ENCODE results near the gene PTPRG. TPM values are rescaled to one million over a fixed set of nuclear protein-coding genes. Genes with fewer than 3 reads are reported as not detected.

Gene PTPRG
- polyA plus RNA-seq, 3 donors = not detected

- no peak for DNase-seq
- H3K4me3 ChIP-seq (replicated peaks in 1 of 3; ENCODE audit: low read depth in 2 of 3, low read length in 3 of 3) = no peak overlapping the region
- TF ChIP-seq CTCF (IDR thresholded peaks at IDR 0.05) = no peak
- no peak overlapping the region for H3K27ac ChIP-seq (ENCODE audit: low read depth in 1 of 2, low read length in 2 of 2)
- intact Hi-C loops (cut with micrococcal nuclease) = no loop called here
- no peaks in the 10 kb centered on the region for H3K36me3 ChIP-seq (replicated peaks in 1 of 2; ENCODE audit: control insufficient read depth in 1 of 2, insufficient read depth in 2 of 2, low read length in 2 of 2)
- no peak overlapping the region for H3K4me2 ChIP-seq (replicated peaks; ENCODE audit: extremely low read depth, low read length, poor library complexity, severe bottlenecking)
- peaks cover 0 to 6% (median 3%) of the 10 kb centered on the region in 7 donors for H3K9me3 Mint-ChIP-seq
- no peak overlapping the region for H3K27ac Mint-ChIP-seq
- no peak overlapping the region for H3K4me3 Mint-ChIP-seq
- no peaks in the 10 kb centered on the region for H3K9me3 ChIP-seq (replicated peaks in 1 of 2; ENCODE audit: control insufficient read depth in 1 of 2, insufficient read depth in 1 of 2, low read length in 2 of 2)
- H3K9ac ChIP-seq (ENCODE audit: insufficient read depth, low read length, poor library complexity, severe bottlenecking) = no peak overlapping the region
- WGBS (ENCODE audit: insufficient coverage) = 95% methylated on average over 3 of the region's 4 CpGs
- no peaks in the 10 kb centered on the region for H3K36me3 Mint-ChIP-seq
- no peak overlapping the region for H2AFZ ChIP-seq (ENCODE audit: insufficient read depth, low read depth, low read length, poor library complexity, severe bottlenecking)
- H3K27me3 ChIP-seq (ENCODE audit: control insufficient read depth in 2 of 2, insufficient read depth in 2 of 2, low read length in 2 of 2) = no peaks in the 10 kb centered on the region
- no peaks in the 10 kb centered on the region for H3K4me1 Mint-ChIP-seq
- H3K4me1 ChIP-seq (ENCODE audit: control insufficient read depth in 1 of 2, insufficient read depth in 2 of 2, low read length in 2 of 2) = no peaks in the 10 kb centered on the region
- H3K27me3 Mint-ChIP-seq (ENCODE audit: low read depth in 3 of 3) = peaks cover 0 to 2% (median 1%) of the 10 kb centered on the region in 3 donors
- no peaks in the 10 kb centered on the region for H3K79me2 ChIP-seq (ENCODE audit: insufficient read depth, low read length)
- H4K20me1 ChIP-seq (ENCODE audit: insufficient read depth, low read length) = no peaks in the 10 kb centered on the region
Measured at GRCh38 chr3:61615643-61616042, 54.3 kb downstream of the PTPRG start.

GRCh38 chr3:61616586-61616985, 55.2 kb downstream of the PTPRG start:
- peaks cover 0 to 6% (median 2%) of the 10 kb centered on the region in 7 donors for H3K9me3 Mint-ChIP-seq
- 98% methylated on average over 4 of the region's 6 CpGs for WGBS (ENCODE audit: insufficient coverage)

More at GRCh38 chr3:61616586-61616985, 55.2 kb downstream of the PTPRG start:
- intact Hi-C loops (cut with micrococcal nuclease) = no loop called here
- no peaks in the 10 kb centered on the region for H3K36me3 ChIP-seq (replicated peaks in 1 of 2; ENCODE audit: control insufficient read depth in 1 of 2, insufficient read depth in 2 of 2, low read length in 2 of 2)
- no peaks in the 10 kb centered on the region for H3K4me1 ChIP-seq (ENCODE audit: control insufficient read depth in 1 of 2, insufficient read depth in 2 of 2, low read length in 2 of 2)
- no peaks in the 10 kb centered on the region for H3K4me1 Mint-ChIP-seq
- H3K4me3 Mint-ChIP-seq = no peak overlapping the region
- H3K9ac ChIP-seq (ENCODE audit: insufficient read depth, low read length, poor library complexity, severe bottlenecking) = no peak overlapping the region
- no peak overlapping the region for H3K27ac ChIP-seq (ENCODE audit: low read depth in 1 of 2, low read length in 2 of 2)
- no peak for TF ChIP-seq CTCF (IDR thresholded peaks at IDR 0.05)
- no peaks in the 10 kb centered on the region for H3K79me2 ChIP-seq (ENCODE audit: insufficient read depth, low read length)
- no peaks in the 10 kb centered on the region for H4K20me1 ChIP-seq (ENCODE audit: insufficient read depth, low read length)
- no peak overlapping the region for H3K27ac Mint-ChIP-seq
- no peak overlapping the region for H3K4me2 ChIP-seq (replicated peaks; ENCODE audit: extremely low read depth, low read length, poor library complexity, severe bottlenecking)
- H3K27me3 Mint-ChIP-seq (ENCODE audit: low read depth in 3 of 3) = peaks cover 0 to 2% (median 0%) of the 10 kb centered on the region in 3 donors
- H2AFZ ChIP-seq (ENCODE audit: insufficient read depth, low read depth, low read length, poor library complexity, severe bottlenecking) = no peak overlapping the region
- H3K9me3 ChIP-seq (replicated peaks in 1 of 2; ENCODE audit: control insufficient read depth in 1 of 2, insufficient read depth in 1 of 2, low read length in 2 of 2) = no peaks in the 10 kb centered on the region
- DNase-seq = no peak
- H3K36me3 Mint-ChIP-seq = no peaks in the 10 kb centered on the region
- H3K27me3 ChIP-seq (ENCODE audit: control insufficient read depth in 2 of 2, insufficient read depth in 2 of 2, low read length in 2 of 2) = no peaks in the 10 kb centered on the region
- H3K4me3 ChIP-seq (replicated peaks in 1 of 3; ENCODE audit: low read depth in 2 of 3, low read length in 3 of 3) = no peak overlapping the region
